Astrocyte (in vitro differentiated cells and primary cell): ENCODE measurements around the gene BRINP1. TPM values are rescaled to one million over a fixed set of nuclear protein-coding genes. Genes with fewer than 3 reads are reported as not detected.

Experiments used
- DNase-seq: peaks from one replicate; pipeline ENCODE4 v3.0.0-alpha.2; 2010; ENCODE audit warnings: low read depth
- FAIRE-seq: peaks from 2 replicates; lab custom pipeline; 2011; peaks lifted over from hg19 to GRCh38; lab: Jason Lieb, UNC
- H2AFZ ChIP-seq: 2 replicates; pipeline ENCODE4 v1.6.0; 2012; ENCODE audit warnings: low read depth, low read length, inconsistent platforms
- H3K27ac ChIP-seq: 2 replicates; pipeline ENCODE4 v1.5.1; 2011; ENCODE audit warnings: low read depth, low read length, inconsistent platforms
- H3K27me3 ChIP-seq: 2 replicates; pipeline ENCODE4 v1.6.0; 2011; ENCODE audit warnings: low read length, inconsistent platforms; ENCODE audit not compliant: insufficient read depth
- H3K36me3 ChIP-seq: 2 replicates; pipeline ENCODE4 v1.5.1; 2011; ENCODE audit warnings: low read length, inconsistent platforms; ENCODE audit not compliant: insufficient read depth
- H3K4me1 ChIP-seq: 2 replicates; pipeline ENCODE4 v1.5.1; 2011; ENCODE audit warnings: low read length, inconsistent platforms; ENCODE audit not compliant: insufficient read depth
- H3K4me2 ChIP-seq: 2 replicates; pipeline ENCODE4 v1.6.0; 2012; ENCODE audit warnings: low read length, inconsistent platforms
- H3K4me3 ChIP-seq: 2 replicates; pipeline ENCODE4 v1.5.1; 2011; ENCODE audit warnings: low read depth, mild to moderate bottlenecking, low read length, inconsistent platforms; ENCODE audit not compliant: insufficient read depth
- H3K79me2 ChIP-seq: 2 replicates; pipeline ENCODE4 v1.6.0; 2012; ENCODE audit warnings: mild to moderate bottlenecking, low read length, inconsistent platforms; ENCODE audit not compliant: insufficient read depth
- H3K9ac ChIP-seq: 2 replicates; pipeline ENCODE4 v1.6.0; 2012; ENCODE audit warnings: mild to moderate bottlenecking, low read length, inconsistent platforms
- H3K9me3 ChIP-seq: 2 replicates; pipeline ENCODE4 v1.5.1; 2012; ENCODE audit warnings: low read depth, mild to moderate bottlenecking, low read length, inconsistent platforms; ENCODE audit not compliant: insufficient read depth
- H4K20me1 ChIP-seq: 2 replicates; pipeline ENCODE4 v1.6.0; 2012; ENCODE audit warnings: low read length, inconsistent platforms; ENCODE audit not compliant: insufficient read depth
- H3K27ac Mint-ChIP-seq: one replicate; pipeline ENCODE4 v1.8.0; 2021; ENCODE audit warnings: mild to moderate bottlenecking, mixed read lengths; ENCODE audit not compliant: unreplicated experiment
- H3K27me3 Mint-ChIP-seq: one replicate; pipeline ENCODE4 v1.8.0; 2021; ENCODE audit warnings: low read depth, mixed read lengths; ENCODE audit not compliant: unreplicated experiment
- H3K36me3 Mint-ChIP-seq: one replicate; pipeline ENCODE4 v1.8.0; 2021; ENCODE audit warnings: low read depth, mixed read lengths; ENCODE audit not compliant: unreplicated experiment
- H3K4me1 Mint-ChIP-seq: one replicate; pipeline ENCODE4 v1.8.0; 2021; ENCODE audit warnings: low read depth, mixed read lengths; ENCODE audit not compliant: unreplicated experiment
- H3K4me3 Mint-ChIP-seq: one replicate; pipeline ENCODE4 v1.8.0; 2021; ENCODE audit warnings: mild to moderate bottlenecking, moderate library complexity, mixed read lengths; ENCODE audit not compliant: unreplicated experiment
- H3K9me3 Mint-ChIP-seq: one replicate; pipeline ENCODE4 v1.8.0; 2021; ENCODE audit warnings: mild to moderate bottlenecking, mixed read lengths; ENCODE audit not compliant: unreplicated experiment
- CTCF ChIP-seq: IDR thresholded peaks from 2 replicates; pipeline ENCODE4 v1.5.1; 2011; ENCODE audit warnings: low read depth, mild to moderate bottlenecking, inconsistent platforms, low read length, moderate library complexity; ENCODE audit not compliant: insufficient read depth
- EZH2 ChIP-seq: IDR thresholded peaks from 2 replicates; pipeline ENCODE4 v1.6.1; 2012; ENCODE audit warnings: mild to moderate bottlenecking, low read length, inconsistent platforms; ENCODE audit not compliant: insufficient read depth
- total RNA-seq: library from RNA; stranded (reverse); gene quantifications from 2 replicates; pipeline ENCODE4 v1.2.1, GENCODE V29; 2021

The BRINP1 gene
- total RNA-seq, 1 donor from 2014 or later, result 2.2 TPM

DNA sequence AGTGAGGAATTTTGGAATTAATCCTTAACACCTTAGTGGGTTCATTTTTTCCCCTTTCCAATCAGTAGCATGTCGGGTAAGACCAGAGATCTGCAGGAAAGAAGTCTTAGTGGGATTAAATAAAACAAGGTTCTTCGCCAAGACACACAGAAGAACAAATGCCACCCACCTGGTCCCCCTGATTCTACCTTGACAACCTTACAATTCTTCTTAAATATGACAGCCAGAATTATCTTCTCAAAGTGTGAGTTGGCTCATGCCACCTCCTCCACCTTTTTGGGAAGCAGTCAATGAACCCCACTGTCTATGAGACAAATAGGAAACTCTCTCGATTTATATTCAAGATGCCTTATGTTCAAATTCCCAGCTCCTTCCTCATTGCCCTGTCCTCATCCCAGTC lies 105.1 kb downstream of the BRINP1 start:
- H3K4me1 Mint-ChIP-seq, result peaks cover 8% of the 10 kb centered on the region
- no peak for TF ChIP-seq EZH2
- no peak for TF ChIP-seq CTCF
- H3K27me3 Mint-ChIP-seq, result peaks cover 5% of the 10 kb centered on the region
- no peaks in the 10 kb centered on the region for H3K36me3 Mint-ChIP-seq
- no peaks in the 10 kb centered on the region for H3K79me2 ChIP-seq
- H3K9me3 ChIP-seq, result no peaks in the 10 kb centered on the region
- H3K27ac Mint-ChIP-seq, result no peak overlapping the region
- no peak overlapping the region for H3K9ac ChIP-seq
- FAIRE-seq, result no peak
- H3K9me3 Mint-ChIP-seq, result peaks cover 2% of the 10 kb centered on the region
- no peak for DNase-seq
- no peak overlapping the region for H3K4me2 ChIP-seq
- H3K4me1 ChIP-seq, result no peaks in the 10 kb centered on the region
- H2AFZ ChIP-seq, result no peak overlapping the region
- no peak overlapping the region for H3K27ac ChIP-seq
- no peaks in the 10 kb centered on the region for H4K20me1 ChIP-seq
- H3K4me3 ChIP-seq, result no peak overlapping the region
- no peaks in the 10 kb centered on the region for H3K36me3 ChIP-seq
- H3K4me3 Mint-ChIP-seq, result no peak overlapping the region
- H3K27me3 ChIP-seq, result no peaks in the 10 kb centered on the region

DNA sequence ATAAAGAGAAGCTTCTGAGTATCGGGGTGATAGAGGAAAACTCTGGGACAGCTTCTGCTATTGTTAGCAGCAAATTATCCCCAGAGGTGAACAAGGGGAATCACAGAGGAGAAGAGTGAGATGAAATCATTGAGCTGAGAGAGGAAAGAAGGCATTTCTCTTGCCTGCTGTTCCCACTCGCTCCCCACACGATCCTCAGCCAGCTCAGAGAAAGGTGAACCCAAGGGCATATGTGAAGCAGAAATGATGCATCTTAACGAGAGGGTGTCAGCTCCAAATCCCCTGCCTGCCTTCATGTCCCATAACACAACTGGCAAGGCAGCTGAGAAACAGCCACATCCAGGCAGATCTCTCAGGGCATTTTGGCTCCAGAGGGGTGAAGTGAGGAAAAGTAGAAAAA lies 111.6 kb downstream of the BRINP1 start:
- Histone ChIP-seq H3K4me3 (no peak overlapping the region), H3K27me3 (no peaks in the 10 kb centered on the region), H3K9me3 (no peaks in the 10 kb centered on the region), H3K27ac (no peak overlapping the region), H3K79me2 (no peaks in the 10 kb centered on the region), H3K36me3 (no peaks in the 10 kb centered on the region), H3K4me1 (no peaks in the 10 kb centered on the region), H3K9ac (no peak overlapping the region), H2AFZ (no peak overlapping the region), H3K4me2 (no peak overlapping the region), H4K20me1 (no peaks in the 10 kb centered on the region)
- no peaks in the 10 kb centered on the region for H3K36me3 Mint-ChIP-seq
- DNase-seq (no peak), FAIRE-seq (no peak)
- no peaks in the 10 kb centered on the region for H3K4me1 Mint-ChIP-seq
- H3K27ac Mint-ChIP-seq, result no peak overlapping the region
- H3K4me3 Mint-ChIP-seq, result no peak overlapping the region
- no peaks in the 10 kb centered on the region for H3K9me3 Mint-ChIP-seq
- no peak for TF ChIP-seq EZH2
- TF ChIP-seq CTCF, result no peak
- H3K27me3 Mint-ChIP-seq, result no peaks in the 10 kb centered on the region

GRCh38 chr9:119255116-119255515 lies 114.1 kb downstream of the BRINP1 start:
- Histone ChIP-seq H3K9ac (no peak overlapping the region), H3K27ac (no peak overlapping the region), H3K4me2 (no peak overlapping the region), H3K27me3 (no peaks in the 10 kb centered on the region), H2AFZ (no peak overlapping the region), H3K4me1 (no peaks in the 10 kb centered on the region), H4K20me1 (no peaks in the 10 kb centered on the region), H3K36me3 (no peaks in the 10 kb centered on the region), H3K9me3 (peaks cover 2% of the 10 kb centered on the region), H3K79me2 (no peaks in the 10 kb centered on the region), H3K4me3 (no peak overlapping the region)
- H3K9me3 Mint-ChIP-seq, result no peaks in the 10 kb centered on the region
- H3K27ac Mint-ChIP-seq, result no peak overlapping the region
- H3K4me1 Mint-ChIP-seq, result no peaks in the 10 kb centered on the region
- H3K36me3 Mint-ChIP-seq, result no peaks in the 10 kb centered on the region
- FAIRE-seq, result no peak
- TF ChIP-seq EZH2, result no peak
- TF ChIP-seq CTCF, result no peak
- H3K27me3 Mint-ChIP-seq, result no peaks in the 10 kb centered on the region
- H3K4me3 Mint-ChIP-seq, result no peak overlapping the region
- DNase-seq, result no peak
